Peyer's patch (tissue), 4 donors: ENCODE measurements around the gene MRPL17.

Experiments
- CTCF ChIP-seq, 6 experiments: fragments of 450-650 bp in 4 of 6; fragments of 200-600 bp in 2 of 6; sonication (generic) in 1 of 6; IDR thresholded peaks; one replicate each; pipeline ENCODE4 v1.5.1; 2017 to 2019; ENCODE audit warnings: antibody characterized with exemption in 6 of 6, mild to moderate bottlenecking in 3 of 6, moderate library complexity in 1 of 6
- POLR2A ChIP-seq, 2 donors: fragments of 450-650 bp; IDR thresholded peaks; one replicate each; pipeline ENCODE4 v1.5.1; 2017; ENCODE audit warnings: antibody characterized with exemption in 2 of 2, mild to moderate bottlenecking in 2 of 2, moderate library complexity in 2 of 2

GRCh38 chr11:6640036-6640984, 42.8 kb downstream of the MRPL17 start:
- TF ChIP-seq CTCF (IDR thresholded peaks at IDR 0.05) (no peak), POLR2A (IDR thresholded peaks at IDR 0.05) (no peak)
